Pulmonary artery endothelial cell (primary cell): Measurements from ENCODE around the gene LTBR. TPM values are rescaled to one million over a fixed set of nuclear protein-coding genes. Genes with fewer than 3 reads are reported as not detected.
"Not testable (repeated sequence)": the region's sequence is repeated elsewhere in the genome, so short reads cannot be mapped to it uniquely, and the experiment has no call there.

Experiments used
- DNase-seq: peaks from one replicate; pipeline ENCODE4 v3.0.0-alpha.2; 2011; ENCODE audit warnings: low read depth, low spot score
- total RNA-seq: library from RNA; depleted of rRNA; stranded (reverse); fragments of >200 nt; gene quantifications from 2 replicates; pipeline ENCODE4 v1.2.3, GENCODE V29; 2014

LTBR gene
- total RNA-seq, 1 donor from 2014 or later = 33.6 TPM

DNA sequence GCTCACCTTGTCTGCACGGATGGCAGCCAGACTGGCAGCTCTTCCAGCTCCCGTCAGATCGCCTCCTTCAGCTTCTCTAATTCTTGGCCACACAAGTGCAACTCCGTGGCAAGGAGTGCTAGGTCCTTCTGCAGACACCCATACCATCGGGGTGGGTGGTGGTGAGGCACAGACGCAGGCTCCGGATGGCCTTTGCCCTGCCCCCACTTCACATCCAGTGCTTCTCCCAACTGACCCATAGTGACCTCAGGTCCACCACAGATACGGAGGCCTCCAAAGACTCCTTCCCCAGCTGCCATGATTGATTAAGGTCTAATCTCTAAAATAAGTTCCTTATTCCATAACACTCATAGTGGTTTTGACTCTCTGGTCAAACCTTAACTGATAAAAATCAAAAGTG lies 40.9 kb downstream of the LTBR start:
- no peak for DNase-seq

DNA sequence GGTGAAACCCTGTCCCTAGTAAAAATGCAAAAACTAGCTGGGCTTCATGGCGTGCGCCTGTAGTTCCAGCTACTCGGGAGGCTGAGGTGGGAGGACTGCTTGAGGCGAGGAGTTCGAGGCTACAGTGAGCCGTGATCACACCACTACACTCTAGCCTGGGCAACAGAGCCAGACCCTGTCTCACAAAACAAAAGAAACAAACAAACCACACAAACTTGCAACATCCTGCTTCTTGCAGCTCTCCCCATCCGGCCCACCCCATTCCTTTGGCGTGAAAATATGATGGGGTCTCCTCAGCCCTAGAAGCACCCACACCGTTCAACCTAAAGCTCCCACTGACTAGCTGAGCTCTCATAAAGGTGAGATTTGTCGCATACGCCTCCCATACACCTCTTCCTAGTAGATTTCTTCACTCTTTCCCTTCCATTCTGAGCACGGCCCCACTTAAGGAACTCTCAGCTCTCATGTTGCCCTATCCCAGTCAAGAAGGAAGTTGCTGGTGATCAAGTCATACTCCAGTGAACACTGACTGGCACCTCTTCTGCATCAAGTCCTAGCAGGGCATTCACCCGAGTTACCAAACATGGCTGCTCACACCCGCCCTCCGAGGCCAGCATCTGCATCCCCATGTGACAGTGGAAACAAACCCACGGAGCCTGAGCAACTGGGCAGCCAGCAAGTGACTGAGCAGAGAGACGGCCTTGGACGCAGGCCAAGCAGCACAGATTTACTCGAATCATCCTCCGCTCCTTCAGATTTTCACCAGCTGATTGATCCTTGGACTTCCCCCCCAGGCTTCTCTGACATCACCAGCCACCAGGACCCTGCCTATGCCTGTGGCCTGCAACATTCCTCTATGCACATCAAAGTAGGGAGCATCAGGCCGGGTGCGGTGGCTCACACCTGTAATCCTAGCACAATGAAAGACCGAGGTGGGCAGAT lies 41.9 kb downstream of the LTBR start:
- DNase-seq = no peak

DNA sequence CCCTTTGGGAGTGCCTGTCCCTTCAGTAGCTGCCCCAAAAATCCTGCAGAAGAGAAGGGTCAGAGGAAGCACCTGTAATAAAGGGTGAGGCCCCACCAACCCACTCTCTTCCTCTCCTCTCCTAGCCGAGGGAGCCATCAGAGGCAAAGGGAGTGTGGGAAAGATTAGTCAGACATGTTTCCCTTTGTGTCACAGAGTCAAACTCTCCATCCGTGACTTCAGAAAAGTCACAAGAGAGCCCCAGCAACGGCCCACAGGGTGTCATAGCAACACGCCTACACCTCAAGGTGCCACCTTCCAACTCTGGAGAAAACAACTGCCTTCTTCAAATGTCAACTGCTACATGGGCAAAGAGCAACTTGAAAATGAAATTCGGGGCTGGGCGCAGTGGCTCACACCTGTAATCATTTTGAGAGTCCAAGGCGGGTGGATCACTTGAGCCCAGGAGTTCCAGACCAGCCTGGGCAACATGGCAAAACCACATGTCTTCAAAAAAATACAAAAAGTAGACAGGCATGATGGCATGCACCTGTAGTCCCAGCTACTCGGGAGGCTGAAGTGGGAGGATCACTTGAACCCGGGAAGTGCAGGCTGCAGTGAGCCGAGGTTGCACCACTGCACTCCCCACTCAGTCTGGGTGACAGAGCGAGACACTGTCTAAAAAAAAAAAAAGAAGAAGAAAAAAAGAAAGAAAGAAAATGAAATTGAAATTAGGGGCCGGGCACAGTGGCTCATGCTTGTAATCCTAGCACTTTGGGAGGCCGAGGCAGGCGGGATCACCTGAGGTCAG lies 43.1 kb downstream of the LTBR start:
- no peak for DNase-seq

DNA sequence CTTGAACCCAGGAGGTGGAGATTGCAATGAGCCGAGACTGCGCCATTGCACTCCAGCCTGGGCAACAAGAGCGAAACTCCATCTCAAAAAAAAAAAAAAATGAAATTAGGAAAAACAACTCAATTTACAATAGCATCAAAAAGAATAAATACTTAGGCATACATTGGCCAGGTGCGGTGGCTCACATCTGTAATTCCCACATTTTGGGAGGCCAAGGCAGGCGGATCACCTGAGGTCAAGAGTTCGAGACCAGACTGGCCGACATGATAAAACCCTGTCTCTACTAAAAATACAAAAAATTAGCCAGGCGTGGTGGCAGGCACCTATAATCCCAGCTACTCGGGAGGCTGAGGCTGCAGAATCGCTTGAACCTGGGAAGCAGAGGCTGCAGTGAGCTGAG lies 43.8 kb downstream of the LTBR start:
- DNase-seq = not testable (repeated sequence)

DNA sequence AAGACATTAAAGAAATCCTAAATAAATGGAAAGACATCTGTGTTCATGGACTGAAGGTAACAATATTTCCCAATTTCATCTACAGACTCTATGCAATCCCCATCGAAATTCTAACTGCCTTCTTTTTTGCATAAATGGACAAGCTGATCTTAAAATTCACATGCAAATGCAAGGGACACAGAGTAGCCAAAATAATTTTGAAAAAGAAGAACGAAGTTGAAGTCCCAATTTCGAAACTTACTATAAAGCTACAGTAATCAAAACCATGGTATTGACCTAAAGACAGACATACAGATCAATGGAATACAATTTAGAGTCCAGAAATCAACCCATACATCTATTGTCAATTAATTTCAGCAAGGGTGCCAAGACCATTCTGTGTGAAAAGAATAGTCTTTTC lies 44.4 kb downstream of the LTBR start:
- no peak for DNase-seq

DNA sequence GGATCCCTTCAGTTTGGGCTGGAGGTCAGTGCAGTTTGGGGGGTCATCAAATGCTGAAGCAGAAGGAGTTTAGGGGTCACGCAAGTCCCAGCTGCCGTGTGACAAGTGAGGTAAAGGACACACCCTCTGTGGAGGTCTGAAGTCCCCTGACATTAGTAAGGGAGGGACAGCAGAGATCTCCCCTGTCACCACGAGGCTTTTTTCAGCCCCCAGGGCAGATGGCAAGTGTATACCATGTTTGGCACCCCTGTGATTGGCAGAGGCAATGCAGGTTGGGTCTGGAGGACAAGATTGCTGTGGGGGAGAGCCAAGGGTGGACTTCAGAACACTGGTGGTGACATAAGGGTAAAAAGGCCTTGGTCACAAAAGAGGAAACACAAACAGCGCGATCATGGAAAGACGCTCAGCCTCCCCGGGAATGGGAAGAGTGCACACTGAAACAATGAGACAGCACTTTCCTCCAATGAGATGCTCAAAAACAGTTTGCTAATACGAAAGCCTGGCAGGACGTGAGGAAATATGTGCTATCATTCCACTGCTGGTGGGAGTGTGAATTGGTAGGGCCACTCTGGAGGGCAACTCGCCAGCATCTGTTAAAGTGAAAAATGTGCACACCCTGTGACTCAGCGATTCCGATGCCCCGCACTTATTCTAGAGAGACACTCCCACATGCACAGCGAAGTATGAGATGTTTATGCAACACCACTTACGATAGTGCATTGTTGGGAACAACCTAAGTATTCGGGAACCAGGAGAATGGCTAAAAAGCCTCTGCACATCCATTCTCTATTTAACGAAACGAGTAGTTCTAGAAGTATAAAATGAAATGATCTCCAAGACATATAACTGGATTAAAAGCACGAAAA lies 46.4 kb downstream of the LTBR start:
- DNase-seq = peak; percentile 94

DNA sequence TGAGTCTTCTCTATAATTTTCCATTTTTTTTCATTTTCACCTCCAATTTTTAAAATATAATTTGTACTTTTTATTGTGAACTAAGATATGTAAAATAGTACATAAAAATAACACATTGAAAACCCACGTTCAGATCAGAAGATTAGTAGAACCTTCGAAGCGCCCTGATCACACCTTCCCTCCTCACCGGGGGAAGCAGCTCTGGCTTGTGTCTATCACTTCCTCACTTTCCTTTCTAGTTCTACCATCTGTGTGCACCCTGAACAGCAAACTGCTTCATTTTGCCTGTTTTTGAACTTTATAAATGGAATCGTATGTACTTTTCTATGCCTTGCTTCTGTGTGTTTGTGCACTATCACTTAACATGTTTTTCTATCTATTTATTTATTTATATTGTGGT lies 49.0 kb downstream of the LTBR start:
- DNase-seq = no peak

DNA sequence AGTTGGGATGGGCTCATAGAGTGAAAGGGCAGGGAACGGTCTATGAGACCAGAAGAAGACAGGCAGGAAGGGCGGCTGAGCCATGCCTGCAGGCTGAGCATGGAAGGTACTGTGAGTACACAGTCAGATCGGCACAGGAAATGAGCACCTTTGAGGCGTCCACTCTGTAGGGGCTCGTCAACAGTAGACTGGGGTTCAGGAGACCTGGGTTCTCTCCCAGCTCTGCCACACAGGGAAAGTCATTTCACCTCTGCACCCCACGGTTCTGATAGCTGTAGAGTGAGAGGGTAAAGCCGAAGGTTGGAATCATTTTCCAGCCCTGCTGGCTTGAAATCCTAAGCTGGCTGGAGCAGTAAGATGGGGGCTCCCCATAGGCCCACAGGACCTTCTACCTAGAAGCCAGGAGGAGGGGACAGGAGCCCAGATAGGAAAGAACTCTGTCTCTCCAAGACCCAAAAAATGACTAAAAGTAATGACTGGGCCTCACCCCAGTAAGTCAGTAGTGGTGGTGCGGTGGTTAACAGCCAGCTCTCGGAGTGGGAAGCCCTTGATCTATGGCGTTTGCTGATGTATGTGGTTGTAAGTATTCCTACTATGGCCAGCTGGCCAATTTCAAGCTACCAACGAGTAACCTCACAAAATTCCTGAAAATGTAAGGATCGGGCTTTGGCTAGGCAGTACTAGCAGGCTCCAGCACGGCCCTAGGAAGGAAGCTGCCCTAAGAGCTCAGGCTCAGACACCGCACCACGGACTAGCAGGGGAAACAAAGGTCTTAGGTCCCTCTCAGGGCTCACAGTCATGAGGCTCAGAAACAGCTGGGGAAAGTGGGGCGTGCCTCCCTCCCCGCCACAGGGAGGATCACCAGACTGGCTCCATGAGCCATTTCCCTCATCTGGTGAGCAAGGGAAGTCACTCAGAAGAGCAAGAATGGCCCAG lies 50.5 kb downstream of the LTBR start:
- no peak for DNase-seq

DNA sequence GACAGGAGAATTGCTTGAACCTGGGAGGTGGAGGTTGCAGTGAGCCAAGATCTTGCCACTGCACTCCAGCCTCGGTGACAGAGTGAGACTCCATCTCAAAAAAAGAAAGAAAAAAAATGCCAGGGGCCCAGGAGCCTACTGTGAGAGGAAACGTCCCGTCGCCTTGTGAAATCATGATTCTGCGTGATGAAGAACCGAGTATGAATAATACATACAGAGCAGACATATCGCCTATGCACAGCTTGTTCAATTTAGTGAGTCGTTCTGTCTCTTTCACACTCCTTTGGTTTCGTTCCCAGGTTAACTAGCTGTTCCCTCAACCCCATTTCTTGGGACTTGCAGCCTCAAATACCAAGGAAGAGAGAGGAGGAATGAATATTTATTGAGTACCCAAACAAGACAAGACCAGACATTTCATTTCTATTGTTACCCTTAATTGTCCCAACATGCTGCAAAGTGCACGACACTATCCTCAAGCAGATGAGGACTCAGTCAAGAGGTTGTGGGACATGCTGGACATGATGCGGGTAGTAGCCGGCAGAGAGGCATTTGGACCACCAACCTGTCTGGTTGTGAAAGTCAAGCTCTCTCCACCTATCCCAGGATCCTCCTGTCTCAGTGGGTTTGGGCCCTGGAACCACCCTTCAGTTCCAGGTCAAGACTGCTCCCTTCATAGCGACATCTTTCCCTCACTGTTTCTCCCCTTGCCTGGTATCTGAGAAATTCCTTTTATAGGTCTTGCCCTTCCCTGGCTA lies 52.2 kb downstream of the LTBR start:
- DNase-seq = no peak

DNA sequence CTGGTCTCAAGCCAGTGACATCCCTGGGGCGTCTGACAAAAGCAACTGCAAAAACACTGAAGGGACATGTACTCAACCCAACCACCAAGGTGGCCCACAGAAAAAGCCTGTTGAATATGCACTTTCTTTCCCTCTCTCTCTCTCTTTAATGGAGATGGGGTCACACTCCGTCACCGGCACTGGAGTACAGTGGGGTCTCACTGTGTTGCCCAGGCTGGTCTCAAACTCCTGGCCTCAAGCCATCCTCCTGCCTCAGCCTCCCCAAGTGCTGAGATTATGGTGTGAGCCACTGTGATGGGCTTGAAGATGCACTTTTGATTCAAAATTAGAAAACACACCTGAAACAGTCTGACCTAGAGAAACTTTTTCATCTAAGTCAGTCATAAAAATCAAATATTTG lies 53.6 kb downstream of the LTBR start:
- DNase-seq = no peak

DNA sequence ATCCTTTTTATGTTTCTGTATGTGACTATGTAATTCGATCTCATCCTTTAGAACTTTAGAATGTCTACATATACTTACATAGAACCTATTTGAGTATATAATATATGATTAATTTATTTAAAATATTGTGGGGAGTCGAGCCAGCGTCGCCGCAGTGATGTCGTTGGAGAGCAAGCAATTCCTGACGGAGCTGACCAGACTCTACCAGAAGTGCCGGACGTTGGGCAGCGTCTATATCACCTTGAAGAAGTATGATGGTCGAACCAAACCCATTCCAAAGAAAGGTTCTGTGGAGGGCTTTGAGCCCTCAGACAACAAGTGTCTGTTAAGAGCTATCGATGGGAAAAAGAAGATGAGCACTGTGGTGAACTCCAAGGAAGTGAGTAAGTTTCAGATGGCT lies 54.4 kb downstream of the LTBR start:
- DNase-seq = no peak

DNA sequence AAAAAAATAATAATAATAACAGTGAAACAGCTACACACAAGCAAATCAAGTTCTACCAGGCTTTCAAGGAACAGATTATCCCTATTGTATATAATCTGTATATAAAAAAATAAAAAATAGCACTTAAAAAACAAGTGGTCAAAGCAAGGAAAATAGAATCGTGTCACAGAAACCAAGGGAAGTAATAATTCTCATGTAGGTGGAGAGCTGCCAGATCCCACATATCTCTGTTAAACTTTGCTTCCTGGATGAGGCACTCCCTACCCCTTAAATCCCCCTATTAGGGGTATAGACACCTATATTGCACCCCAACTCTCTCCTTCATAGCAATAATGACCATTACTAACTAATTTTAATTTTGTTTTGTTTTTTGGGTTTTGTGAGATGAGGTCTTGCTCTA lies 56.4 kb downstream of the LTBR start:
- no peak for DNase-seq

Other genes with a start within 250 kb of the LTBR start
- 1,428 and 1,437 TPM in 2 replicates for gene CD9, start 183.8 kb upstream of the LTBR start, total RNA-seq
- gene PLEKHG6, start 73.5 kb upstream of the LTBR start, total RNA-seq = not detected in 2 replicates
- gene TNFRSF1A, start 42.1 kb upstream of the LTBR start, total RNA-seq = 53.3 and 72.5 TPM in 2 replicates
- gene SCNN1A, start 8.6 kb upstream of the LTBR start, total RNA-seq = 0.13 TPM in 1 of 2 replicates, not detected in the other
- not detected in 2 replicates for gene CD27, start 60.8 kb downstream of the LTBR start, total RNA-seq
- gene TAPBPL, start 67.9 kb downstream of the LTBR start, total RNA-seq = 5.4 and 6.5 TPM in 2 replicates
- 5.7 and 6.4 TPM in 2 replicates for gene VAMP1, start 86.5 kb downstream of the LTBR start, total RNA-seq
- 132 and 186 TPM in 2 replicates for gene MRPL51, start 109.1 kb downstream of the LTBR start, total RNA-seq
- gene NCAPD2, start 109.9 kb downstream of the LTBR start, total RNA-seq = 48.6 and 95.9 TPM in 2 replicates
- gene GAPDH, start 150.4 kb downstream of the LTBR start, total RNA-seq = 6,666 and 8,207 TPM in 2 replicates
- 8.3 and 9.0 TPM in 2 replicates for gene IFFO1, start 171.9 kb downstream of the LTBR start, total RNA-seq
- 20.7 and 30.5 TPM in 2 replicates for gene NOP2, start 184.1 kb downstream of the LTBR start, total RNA-seq
- gene CHD4, start 223.2 kb downstream of the LTBR start, total RNA-seq = 205 and 216 TPM in 2 replicates